SK-N-DZ (cell line): ENCODE data around the gene DZIP1L.

Experiments used
- DNase-seq: peaks from one replicate; pipeline ENCODE4 v3.0.0-alpha.2; 2015; ENCODE audit warnings: low spot score

Gene DZIP1L

DNA sequence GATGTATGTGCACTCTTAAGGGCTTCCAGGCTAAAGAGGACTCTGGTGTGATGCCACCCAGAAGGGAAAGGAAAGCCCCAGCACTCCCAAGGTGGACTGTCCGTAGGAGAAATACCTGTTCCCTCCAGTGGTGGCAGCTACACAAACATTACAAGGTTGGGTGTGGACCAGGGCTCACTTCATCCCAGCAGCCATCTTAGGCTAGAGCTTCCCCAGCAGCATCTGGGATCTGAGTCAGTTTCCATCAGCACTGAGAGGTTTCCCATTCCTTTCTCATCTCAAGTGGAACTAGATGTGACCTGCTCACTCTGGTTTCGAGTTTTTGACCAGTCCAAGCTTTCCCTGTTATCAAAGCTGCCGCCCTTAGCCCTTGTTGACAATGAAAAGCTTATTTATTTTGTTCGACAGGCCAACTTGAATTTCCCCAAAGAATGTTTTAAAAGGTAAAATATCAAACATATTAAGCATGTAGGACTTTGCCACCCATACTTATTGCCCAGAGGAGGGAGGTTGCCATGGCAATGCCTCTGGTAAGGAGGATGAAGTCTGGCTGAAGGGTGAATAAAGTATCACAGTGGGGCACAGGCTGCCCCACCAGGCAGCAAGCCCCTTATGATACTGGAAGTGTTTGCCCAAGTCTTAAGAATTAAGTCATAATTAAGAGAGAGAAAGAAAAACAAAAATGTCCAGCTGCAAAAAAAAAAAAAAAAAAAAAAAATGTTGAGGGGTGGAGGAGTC, 76.5 kb downstream of the DZIP1L start:
- no peak for DNase-seq

- no peak for DNase-seq
These were observed 78.8 kb downstream of the DZIP1L start for GRCh38 chr3:138036572-138036971.

GRCh38 chr3:138034918-138035317, 80.5 kb downstream of the DZIP1L start:
- DNase-seq: no peak

DNA sequence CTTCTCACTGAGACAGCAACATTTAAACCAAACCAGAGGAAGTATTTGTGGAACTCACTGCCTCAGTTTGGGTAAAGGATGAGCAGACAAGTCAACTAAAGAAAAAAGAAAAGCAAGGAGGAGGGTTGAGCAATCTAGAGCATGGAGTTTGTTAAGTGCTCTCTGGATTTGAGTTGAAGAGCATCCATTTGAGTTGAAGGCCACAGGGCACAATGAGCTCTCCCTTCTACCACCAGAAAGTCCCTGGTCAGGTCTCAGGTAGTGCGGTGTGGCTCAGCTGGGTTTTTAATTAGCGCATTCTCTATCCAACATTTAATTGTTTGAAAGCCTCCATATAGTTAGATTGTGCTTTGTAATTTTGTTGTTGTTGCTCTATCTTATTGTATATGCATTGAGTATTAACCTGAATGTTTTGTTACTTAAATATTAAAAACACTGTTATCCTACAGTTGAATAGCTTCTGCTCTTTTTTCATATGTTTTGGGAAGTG, 82.2 kb downstream of the DZIP1L start:
- DNase-seq: no peak

GRCh38 chr3:138032567-138032966, 82.8 kb downstream of the DZIP1L start:
- no peak for DNase-seq

DNA sequence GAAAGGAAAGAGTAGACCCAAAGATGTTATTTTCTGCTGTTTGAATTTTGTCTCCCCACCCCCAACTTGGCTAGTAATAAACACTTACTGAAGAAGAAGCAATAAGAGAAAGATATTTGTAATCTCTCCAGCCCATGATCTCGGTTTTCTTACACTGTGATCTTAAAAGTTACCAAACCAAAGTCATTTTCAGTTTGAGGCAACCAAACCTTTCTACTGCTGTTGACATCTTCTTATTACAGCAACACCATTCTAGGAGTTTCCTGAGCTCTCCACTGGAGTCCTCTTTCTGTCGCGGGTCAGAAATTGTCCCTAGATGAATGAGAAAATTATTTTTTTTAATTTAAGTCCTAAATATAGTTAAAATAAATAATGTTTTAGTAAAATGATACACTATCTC, 83.9 kb downstream of the DZIP1L start:
- DNase-seq: no peak

DNA sequence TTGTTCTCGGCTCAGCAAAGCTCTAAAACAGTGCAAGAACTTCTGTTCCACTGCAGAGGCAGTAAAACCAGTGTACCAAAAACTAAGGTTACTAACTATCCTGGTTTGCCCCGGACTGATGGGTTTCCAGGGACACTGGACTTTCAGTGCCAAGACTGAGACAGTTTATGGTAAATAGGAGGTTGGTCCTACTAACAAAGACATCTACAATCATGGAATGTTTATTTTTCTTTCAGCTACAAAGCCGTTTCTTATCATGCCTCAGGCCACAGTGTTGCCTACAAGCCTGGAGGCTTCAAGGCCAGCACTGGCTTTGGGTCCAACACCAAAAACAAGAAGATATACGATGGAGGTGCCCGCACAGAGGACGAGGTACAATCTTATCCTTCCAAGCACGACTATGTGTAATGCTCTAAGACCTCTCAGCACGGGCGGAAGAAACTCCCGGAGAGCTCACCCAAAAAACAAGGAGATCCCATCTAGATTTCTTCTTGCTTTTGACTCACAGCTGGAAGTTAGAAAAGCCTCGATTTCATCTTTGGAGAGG, 84.6 kb downstream of the DZIP1L start:
- DNase-seq: no peak

DNA sequence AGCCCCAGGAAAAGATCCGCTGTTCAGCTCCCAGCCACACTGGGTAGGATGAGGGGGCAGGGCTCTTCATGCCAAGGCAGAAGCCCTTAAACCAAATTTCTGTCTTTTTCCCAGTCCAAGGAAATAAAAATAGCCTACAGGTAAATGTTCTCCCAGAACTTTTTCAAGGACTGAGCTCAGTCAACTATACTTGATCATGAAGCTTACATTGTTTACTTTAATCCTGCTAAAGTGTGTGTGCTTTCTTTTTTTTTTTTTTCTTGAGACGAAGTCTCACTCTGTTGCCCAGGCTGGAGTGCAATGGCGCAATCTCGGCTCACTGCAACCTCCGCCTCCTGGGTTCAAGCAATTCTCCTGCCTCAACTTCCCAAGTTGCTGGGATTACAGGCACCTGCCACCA, 87.6 kb downstream of the DZIP1L start:
- DNase-seq: no peak

DNA sequence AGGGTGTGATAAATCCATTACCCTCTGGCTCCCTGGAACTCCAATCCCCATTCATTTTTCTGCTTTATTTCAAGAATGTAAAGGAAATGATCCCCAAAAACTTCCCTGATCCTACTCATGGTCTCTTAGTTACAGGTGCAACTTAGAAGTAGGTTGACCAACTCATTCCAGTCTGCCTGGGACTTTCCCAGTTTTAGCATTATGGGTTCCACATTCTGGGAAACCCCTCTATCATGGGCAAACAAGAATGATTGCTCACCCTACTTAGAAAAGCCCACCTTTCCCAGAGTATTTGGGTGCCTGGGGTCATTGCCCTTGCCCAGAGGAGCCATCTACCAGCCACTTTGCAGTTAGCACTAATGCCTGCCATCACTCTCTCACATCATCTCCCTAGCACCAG, 89.9 kb downstream of the DZIP1L start:
- DNase-seq: no peak

DNA sequence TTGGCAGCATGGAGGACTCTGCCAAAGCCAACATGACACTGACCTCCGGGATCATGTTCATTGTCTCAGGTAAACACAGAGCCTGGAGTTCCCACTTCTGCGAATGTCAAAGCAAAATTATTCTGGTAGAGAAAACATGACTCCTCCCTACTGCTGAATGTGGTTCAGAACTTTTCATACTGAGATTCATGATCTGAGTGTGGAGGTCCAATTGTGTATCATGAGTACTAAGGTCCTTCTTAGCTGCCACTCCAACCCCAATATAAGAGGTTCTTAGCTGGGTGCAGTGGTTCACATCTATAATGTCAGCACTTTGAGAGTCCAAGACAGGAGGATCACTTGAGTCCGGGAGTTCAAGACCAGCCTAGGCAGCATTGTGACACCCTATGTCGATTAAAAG, 91.7 kb downstream of the DZIP1L start:
- DNase-seq: no peak

DNA sequence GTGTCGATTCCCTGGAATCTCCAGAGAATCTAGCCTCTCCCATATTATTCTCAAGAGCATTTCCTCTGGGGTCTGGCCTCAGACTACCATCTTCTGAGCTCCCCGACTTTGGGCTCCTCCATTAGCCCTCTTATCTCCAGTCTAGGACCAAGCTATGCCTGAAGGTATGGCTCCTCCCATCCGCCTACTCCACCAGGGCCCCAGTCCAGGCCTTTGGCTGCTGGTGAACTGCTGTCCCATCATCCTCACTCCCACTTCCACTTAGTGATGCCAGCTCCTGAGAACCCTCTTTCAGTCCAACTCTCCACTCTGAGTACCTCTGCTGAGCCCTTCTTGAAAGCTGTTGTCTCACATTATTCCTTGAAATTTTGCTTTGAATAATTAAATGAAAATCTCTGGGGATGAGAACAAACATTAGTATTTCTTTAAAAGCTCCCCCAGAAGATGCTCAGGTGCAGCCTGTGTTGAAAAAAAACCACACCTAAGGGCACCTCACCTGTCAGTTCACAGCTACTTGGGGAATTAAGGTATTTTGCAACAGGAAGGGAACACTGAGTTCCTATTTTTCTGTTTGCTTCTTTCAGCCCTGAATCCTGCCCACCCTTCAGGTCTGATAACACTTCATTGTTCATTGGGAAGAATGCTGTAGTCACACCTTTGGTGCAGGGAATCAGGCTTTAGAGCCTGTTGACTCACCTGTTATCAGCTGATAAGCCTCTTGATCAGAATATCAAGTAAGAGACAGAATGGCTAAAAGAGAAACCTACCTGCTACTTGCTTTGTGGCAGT, 95.9 kb downstream of the DZIP1L start:
- DNase-seq: no peak

DNA sequence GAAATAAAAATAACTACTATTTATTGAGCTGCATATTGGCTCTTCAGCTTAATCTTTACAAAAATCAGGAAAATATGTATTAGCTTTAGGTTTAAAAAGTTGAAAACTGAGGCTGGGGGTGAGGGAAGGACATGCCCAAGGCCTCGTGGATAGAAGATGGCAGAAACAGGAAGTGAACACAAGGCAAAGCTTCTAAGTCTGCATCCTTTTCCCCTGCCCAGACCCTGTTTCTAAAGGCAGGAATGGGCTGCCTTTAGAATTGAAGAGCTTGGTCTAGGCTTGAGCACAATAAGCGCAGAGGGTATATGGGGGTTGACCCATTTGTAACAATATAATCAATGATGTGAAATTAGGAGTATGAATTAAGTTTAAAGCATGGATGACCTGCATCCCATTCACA, 99.3 kb downstream of the DZIP1L start:
- DNase-seq: no peak

DNA sequence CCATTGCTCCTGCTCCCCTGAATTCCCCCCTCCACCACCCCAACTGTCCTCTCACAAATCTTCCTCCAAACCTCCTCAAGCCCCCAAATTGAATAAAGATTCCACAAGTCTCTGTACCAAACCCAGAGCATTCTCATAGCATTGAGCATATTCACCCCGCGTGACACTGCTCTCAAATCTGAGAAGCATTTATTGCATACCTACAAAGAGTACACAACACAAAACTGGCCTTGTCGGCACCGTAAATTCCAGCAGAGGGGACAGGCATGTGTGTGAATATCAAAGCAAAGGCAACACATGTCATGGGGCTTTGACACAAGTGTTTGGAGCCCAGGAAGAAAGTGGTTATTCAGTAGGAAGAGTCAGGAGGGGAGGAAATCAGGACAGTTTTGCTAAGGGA, 102.9 kb downstream of the DZIP1L start:
- DNase-seq: no peak
